HG02973 (cell line): Measurements from ENCODE around the gene MYO18A.
A peak's percentile ranks its signal among the peaks of the same experiment; 100 is the strongest.
"Not testable (repeated sequence)": the region's sequence is repeated elsewhere in the genome, so short reads cannot be mapped to it uniquely, and the experiment has no call there.

Experiments used
- ATAC-seq: cut with Tn5 transposase; IDR thresholded peaks from one replicate; pipeline ENCODE4 v1.9.1; 2021; ENCODE audit warnings: moderate library complexity; ENCODE audit not compliant: unreplicated experiment

MYO18A gene

GRCh38 chr17:29149431-29150064, 30.6 kb downstream of the MYO18A start:
- ATAC-seq, result no peak

GRCh38 chr17:29148790-29149430, 31.3 kb downstream of the MYO18A start:
- peak; percentile 72 for ATAC-seq

DNA sequence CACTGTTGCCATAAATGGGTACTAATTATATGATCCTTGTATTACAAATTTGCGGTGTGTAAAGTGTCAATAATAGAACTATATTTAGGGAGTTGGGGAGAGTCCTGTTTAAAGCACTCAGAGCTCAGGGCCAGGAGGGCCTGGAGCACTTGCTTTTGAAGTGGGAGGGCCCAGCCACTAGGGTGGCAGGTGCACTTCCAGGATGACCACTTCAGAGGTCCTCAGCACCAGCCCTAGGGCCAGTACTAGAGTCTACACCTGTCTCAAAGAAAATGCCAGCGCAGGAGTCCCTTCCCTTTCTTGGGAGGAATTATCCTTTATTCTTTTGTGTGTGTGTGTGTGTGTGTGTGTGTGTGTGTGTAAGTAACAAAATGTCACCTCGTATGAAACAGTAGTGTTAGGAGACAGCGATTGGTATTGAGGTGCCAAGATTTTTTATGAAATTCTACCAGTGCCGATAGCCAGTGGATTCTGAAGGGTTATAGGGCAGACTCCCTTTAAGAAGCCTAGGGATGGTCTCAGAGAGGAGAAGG, 31.9 kb downstream of the MYO18A start:
- ATAC-seq, result no peak

DNA sequence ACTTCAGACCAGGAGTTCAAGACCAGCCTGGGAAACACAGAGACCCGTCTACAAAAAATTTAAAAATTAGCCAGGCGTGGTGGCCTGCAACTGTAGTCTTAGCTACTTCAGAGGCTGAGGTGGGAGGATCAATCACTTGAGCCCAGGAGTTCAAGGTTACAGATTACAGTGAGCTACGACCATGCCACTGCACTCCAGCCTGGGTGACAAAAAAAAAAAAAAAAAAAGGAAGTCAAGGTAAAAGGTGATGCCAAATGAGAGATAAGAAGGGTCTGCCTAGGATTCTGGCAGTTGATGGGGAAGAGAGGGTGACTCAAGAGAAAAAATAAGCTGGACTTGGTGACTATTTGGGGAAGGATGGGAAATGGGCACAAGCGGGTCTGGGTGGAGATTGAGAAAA, 32.5 kb downstream of the MYO18A start:
- ATAC-seq, result no peak

- ATAC-seq, result not testable (repeated sequence)
These were observed 33.0 kb downstream of the MYO18A start for GRCh38 chr17:29147228-29147627.

DNA sequence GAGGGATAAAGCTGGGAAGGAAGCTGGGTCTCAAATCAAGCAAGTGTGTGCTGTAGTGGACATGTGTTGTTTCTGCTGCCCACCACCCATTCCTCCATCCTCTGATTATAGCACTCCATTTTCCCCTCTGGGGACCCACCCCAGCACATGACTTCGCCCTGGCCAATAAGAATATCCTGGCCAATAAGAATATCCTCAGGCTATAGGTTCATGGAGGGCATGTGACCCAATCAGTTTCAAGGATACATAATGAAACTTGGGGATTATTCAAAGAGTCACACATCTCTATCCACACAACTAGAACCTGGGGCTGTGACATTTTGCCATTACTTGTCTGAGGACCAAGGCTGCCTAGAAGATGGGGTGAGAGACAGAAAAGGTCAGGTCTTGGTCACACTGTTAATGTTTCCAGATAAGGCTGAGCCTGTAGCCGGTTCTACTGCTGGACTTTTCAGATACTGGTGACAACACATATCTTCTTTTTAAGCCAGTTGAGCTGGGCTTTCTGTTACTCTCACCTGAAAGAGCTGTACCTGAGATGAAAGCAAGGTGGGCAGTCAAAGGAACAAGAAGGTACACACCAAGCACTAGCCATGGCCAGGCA, 33.7 kb downstream of the MYO18A start:
- ATAC-seq, result no peak

DNA sequence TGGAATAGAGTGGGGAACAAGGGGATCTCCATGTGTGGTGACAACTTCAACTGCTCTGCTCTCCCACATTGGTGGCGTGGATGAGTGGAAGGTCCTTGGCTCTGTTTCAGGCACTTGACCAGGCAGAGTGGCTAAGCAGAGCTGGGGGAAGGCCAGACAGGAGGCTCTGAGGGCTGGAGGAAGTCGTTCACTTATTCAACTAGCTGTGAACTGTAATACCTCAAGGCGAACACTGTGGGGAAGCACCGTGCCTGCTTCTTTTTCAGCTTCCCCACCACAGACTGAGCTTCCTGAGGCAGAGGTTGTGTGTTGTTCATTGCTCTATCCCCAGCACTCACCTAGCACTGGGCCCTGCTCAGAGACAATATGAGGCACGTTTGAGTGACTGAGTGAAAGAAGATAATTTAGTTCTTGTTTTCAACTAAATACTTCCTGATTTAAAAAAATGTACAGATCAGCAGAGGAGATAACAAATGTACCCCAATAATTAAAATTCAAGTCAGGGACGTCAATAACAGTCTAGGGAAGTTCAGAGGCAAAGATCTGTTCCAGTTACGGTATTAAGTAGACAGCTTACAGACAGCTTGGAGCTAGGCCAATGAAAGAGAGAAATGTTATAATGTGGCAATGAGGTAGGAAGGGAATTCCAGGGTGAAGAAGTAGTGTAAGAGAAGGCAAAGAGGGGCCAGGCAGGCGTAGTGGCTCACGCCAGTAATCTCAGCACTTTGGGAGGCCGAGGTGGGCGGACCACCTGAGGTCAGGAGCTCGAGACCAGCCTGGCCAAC, 34.7 kb downstream of the MYO18A start:
- no peak for ATAC-seq

GRCh38 chr17:29143894-29144293, 36.3 kb downstream of the MYO18A start:
- ATAC-seq, result no peak

- ATAC-seq, result no peak
These were observed 38.7 kb downstream of the MYO18A start for GRCh38 chr17:29141514-29141876.

DNA sequence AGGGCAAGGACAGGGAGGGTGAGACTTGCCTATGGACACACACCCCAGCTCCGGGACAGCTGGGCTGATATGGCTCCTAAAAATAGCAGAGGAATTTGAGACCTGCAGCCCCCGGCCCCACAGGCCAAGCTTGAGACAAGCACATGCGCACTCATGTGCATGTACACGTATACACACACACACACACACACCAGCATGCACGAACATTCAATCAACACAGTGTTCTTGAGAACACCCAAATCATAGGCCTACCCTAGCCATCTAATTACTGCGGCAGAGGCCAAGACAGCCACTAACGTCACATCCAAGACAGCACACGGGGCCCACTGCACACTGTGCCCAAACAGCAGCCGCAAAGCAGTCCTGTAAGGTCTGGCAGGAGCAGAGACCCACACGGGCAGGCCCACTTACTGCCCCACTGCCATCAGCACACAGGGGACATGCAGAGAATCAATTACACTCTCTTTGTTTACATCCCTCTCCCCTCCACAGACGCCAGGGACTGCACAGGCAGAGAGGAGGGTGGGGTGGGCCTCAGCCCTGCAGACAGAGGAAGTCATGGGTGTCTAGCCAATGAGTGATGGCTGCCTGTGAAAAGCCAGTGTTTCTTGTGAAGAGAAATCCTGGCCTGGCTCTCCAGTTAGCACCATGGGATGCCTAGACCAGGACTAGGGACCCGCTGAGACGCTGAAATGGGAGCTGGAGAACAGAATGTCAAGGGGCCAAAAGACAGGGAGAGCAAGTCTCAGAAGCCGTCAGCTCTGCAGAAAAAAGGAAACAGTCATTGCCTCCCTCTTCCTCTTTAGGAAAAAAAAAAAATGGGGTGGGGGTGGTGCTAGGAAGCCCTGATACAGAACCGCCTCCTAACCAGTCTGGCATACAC, 39.3 kb downstream of the MYO18A start:
- ATAC-seq, result no peak

GRCh38 chr17:29140051-29140621, 40.1 kb downstream of the MYO18A start:
- peak; percentile 36 for ATAC-seq

- ATAC-seq, result peak; percentile 37
These were observed 41.1 kb downstream of the MYO18A start for GRCh38 chr17:29138971-29139691.

DNA sequence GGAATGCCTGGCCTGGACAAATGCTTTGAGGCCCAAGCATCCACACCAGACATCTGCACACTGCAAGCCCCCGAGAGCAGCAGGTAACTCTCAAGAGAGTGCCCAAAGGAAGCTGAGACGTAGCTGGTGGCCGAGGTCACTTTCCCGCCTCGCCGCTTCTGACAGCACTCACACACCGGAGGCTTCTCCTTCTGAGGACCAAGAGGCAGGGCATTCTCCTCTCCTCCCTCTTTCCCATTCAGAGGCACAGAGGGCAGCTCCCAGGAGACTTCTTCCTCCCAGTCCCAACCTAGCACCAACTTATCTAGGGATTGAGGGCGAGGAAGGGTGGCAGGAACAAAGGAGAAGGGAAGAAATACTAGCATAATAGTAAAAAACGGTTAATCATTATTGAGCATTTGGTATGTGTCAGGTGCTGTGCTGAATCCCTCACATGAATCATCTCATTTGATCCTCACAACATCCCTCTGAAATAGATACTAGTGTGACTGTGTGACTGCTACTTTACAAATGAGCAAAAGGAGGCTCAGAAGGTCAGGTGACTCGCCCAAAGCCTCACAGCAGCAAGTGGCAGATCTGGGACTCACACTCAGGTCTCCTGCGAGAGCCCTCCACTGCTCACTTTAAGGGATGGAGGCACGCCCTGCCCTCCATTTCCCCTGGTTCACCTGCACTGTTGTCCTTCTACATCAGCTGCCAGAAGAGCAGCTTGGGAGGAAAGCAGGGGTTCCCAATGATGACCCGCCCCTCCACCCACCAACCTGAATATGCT, 41.8 kb downstream of the MYO18A start:
- no peak for ATAC-seq

- ATAC-seq, result no peak
These were observed 43.0 kb downstream of the MYO18A start for GRCh38 chr17:29136998-29137730.

- ATAC-seq, result no peak
These were observed 44.7 kb downstream of the MYO18A start for GRCh38 chr17:29135464-29135863.

- ATAC-seq, result no peak
These were observed 47.0 kb downstream of the MYO18A start for GRCh38 chr17:29133121-29133713.

GRCh38 chr17:29131814-29132682, 48.1 kb downstream of the MYO18A start:
- no peak for ATAC-seq
